Measurements from ENCODE around the gene CYP2U1. TPM values are rescaled to one million over a fixed set of nuclear protein-coding genes. Genes with fewer than 3 reads are reported as not detected.

The CYP2U1 gene
- total and polyA plus RNA-seq, 10 donors = 5.5 to 14.0 (median 12.2) TPM

DNA sequence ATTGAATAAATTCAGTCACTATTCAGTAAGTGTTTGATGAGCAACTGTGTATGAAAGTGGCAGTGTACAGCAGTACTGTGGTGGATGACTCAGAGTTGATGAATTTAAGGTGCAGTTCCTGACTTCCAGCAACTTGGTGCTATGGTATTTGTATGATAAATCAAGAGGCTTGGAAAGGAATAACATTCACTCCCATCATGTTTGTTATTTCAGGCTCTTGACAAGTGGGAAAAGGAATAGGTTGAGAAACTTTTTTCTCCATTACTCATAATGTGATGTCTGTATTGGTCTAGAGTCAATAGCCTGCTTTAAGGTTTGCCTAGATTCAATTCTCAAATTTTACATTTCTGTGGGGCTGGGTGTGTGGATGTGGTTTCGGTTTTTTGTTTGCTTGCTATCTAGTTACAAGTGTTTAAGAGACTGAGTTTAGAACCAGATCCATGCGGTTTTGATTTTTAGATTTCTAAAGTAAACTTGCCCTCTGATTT, 35.1 kb upstream of the CYP2U1 start:
- no peak overlapping the region for H3K27ac ChIP-seq
- no peak overlapping the region for H3K4me3 ChIP-seq
- H3K4me1 ChIP-seq = no peaks in the 10 kb centered on the region
- 73 to 87% (median 82%) methylated on average over 2 of the region's 2 CpGs for WGBS, 5 donors
- no peak for DNase-seq
- TF ChIP-seq, protein P1, sequence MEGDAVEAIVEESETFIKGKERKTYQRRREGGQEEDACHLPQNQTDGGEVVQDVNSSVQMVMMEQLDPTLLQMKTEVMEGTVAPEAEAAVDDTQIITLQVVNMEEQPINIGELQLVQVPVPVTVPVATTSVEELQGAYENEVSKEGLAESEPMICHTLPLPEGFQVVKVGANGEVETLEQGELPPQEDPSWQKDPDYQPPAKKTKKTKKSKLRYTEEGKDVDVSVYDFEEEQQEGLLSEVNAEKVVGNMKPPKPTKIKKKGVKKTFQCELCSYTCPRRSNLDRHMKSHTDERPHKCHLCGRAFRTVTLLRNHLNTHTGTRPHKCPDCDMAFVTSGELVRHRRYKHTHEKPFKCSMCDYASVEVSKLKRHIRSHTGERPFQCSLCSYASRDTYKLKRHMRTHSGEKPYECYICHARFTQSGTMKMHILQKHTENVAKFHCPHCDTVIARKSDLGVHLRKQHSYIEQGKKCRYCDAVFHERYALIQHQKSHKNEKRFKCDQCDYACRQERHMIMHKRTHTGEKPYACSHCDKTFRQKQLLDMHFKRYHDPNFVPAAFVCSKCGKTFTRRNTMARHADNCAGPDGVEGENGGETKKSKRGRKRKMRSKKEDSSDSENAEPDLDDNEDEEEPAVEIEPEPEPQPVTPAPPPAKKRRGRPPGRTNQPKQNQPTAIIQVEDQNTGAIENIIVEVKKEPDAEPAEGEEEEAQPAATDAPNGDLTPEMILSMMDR (IDR thresholded peaks at IDR 0.05 in 8 of 11, conservative IDR thresholded peaks at IDR 0.05 in 3 of 11) = no peak
- TF ChIP-seq POLR2AphosphoS5 (IDR thresholded peaks at IDR 0.05) (no peak), POLR2A (IDR thresholded peaks at IDR 0.05) (no peak)
- no peaks in the 10 kb centered on the region for H3K9me3 ChIP-seq
- intact Hi-C loops (cut with DNase I; ENCODE audit: low total_unique reads) = no loop called here
- peaks cover 0 to 6% (median 0%) of the 10 kb centered on the region in 7 donors for H3K27me3 ChIP-seq (replicated peaks in 1 of 7)
- H3K36me3 ChIP-seq = no peaks in the 10 kb centered on the region

DNA sequence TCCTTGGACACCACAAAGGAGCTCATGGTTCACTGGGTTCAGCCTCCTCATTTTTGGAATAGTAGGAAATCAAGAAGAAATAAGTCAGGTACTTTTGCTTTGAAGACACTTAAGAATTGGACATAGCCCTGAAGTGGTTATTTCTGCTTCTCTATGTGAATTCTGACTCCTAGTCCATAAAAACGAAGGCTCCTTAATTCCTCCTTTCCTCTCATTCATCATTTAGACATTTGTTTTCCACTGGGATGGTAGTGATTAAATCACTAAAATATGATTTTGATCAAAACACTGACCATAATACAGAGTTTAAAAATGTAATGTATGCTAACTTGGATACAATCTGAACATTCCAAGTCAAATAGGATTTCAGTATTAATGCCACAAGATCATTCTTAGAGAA, 34.7 kb upstream of the CYP2U1 start:
- no peak overlapping the region for H3K27ac ChIP-seq
- intact Hi-C loops (cut with DNase I; ENCODE audit: low total_unique reads) = no loop called here
- no peak for DNase-seq
- H3K9me3 ChIP-seq = no peaks in the 10 kb centered on the region
- 41 to 82% (median 66%) methylated on average over 1 of the region's 1 CpG for WGBS, 5 donors
- H3K4me3 ChIP-seq = no peak overlapping the region
- H3K27me3 ChIP-seq (replicated peaks in 1 of 7) = peaks cover 0 to 6% (median 0%) of the 10 kb centered on the region in 7 donors
- H3K36me3 ChIP-seq = no peaks in the 10 kb centered on the region
- TF ChIP-seq, protein P1 (IDR thresholded peaks at IDR 0.05 in 8 of 11, conservative IDR thresholded peaks at IDR 0.05 in 3 of 11) = no peak
- TF ChIP-seq POLR2A (IDR thresholded peaks at IDR 0.05) = no peak
- no peaks in the 10 kb centered on the region for H3K4me1 ChIP-seq

DNA sequence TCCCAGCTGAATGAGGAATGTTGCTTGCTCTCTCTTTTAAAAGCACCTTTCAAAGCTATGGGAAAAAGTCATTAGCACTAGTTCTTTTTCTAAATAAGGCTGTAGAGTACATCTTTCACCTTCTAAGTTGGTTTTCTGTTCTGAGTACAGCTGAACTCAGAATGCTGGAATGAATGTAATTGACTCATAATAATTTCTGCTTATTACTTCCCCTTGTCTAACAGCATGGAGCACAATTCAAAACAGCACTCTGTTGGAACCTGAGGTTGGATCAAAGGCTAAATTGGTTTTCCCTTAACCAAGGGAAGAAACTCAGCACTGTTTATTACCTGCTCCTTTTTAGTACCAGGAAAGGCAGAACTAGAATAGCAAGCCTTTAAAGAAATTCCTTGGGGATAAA, 33.5 kb upstream of the CYP2U1 start:
- H3K9me3 ChIP-seq = no peaks in the 10 kb centered on the region
- H3K27me3 ChIP-seq (replicated peaks in 1 of 7) = peaks cover 0 to 10% (median 0%) of the 10 kb centered on the region in 7 donors
- no peaks in the 10 kb centered on the region for H3K4me1 ChIP-seq
- TF ChIP-seq POLR2A (IDR thresholded peaks at IDR 0.05) (no peak), POLR2AphosphoS5 (IDR thresholded peaks at IDR 0.05) (no peak)
- TF ChIP-seq, protein P1 (IDR thresholded peaks at IDR 0.05 in 8 of 11, conservative IDR thresholded peaks at IDR 0.05 in 3 of 11) = no peak
- no peaks in the 10 kb centered on the region for H3K36me3 ChIP-seq
- intact Hi-C loops (cut with DNase I; ENCODE audit: low total_unique reads) = no loop called here
- H3K27ac ChIP-seq = no peak overlapping the region
- no peak overlapping the region for H3K4me3 ChIP-seq
- DNase-seq = no peak

DNA sequence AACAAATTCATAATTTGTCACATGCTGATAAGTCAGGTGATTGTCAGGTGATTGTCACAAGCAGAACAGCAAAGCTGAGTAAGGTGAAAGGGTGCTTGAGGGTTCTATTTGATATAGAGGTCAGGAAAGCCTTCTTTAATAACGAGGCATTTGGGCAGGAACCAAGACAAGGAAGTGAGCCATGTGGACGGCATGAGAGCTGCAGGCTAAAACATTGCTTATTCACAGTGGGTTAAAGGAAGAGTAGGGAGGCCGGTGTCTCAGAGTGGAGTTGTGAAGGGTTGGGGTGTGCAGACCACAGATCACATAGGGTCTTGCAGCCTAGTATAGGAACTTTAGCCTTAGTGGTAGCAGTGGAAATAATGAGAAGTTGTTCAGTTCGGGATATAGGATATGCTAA, 31.3 kb upstream of the CYP2U1 start:
- Histone ChIP-seq H3K27me3 (replicated peaks in 1 of 7) (peaks cover 0 to 10% (median 0%) of the 10 kb centered on the region in 7 donors), H3K36me3 (no peaks in the 10 kb centered on the region), H3K4me1 (no peaks in the 10 kb centered on the region), H3K27ac (no peak overlapping the region), H3K9me3 (no peaks in the 10 kb centered on the region), H3K4me3 (no peak overlapping the region)
- 69 to 87% (median 77%) methylated on average over 4 of the region's 4 CpGs for WGBS, 5 donors
- intact Hi-C loops (cut with DNase I; ENCODE audit: low total_unique reads) = no loop called here
- DNase-seq = no peak
- TF ChIP-seq POLR2A (IDR thresholded peaks at IDR 0.05) = no peak

DNA sequence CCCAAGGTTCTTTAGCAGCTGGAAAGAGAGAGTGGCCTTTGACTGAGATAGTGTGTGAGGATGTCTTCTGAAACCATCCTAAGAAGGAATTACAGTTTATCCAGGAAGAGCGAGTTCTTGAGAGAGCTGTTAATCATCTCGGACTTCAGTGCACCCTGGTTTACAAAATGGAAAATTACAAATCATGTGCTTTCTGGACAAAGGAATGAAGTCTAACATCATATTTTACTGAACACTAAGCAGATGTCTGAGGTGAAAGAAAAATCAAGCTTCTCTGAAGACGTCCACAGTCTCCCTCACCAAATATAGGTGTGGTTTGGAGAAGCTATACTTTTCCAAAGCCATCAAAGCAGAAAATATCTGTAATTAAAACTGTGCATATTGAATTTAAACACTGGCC, 30.8 kb upstream of the CYP2U1 start:
- TF ChIP-seq, protein P1 (IDR thresholded peaks at IDR 0.05 in 8 of 11, conservative IDR thresholded peaks at IDR 0.05 in 3 of 11) = no peak
- TF ChIP-seq POLR2A (IDR thresholded peaks at IDR 0.05) = no peak
- no peak for TF ChIP-seq POLR2AphosphoS5 (IDR thresholded peaks at IDR 0.05)
- Histone ChIP-seq H3K9me3 (no peaks in the 10 kb centered on the region), H3K36me3 (no peaks in the 10 kb centered on the region), H3K4me3 (no peak overlapping the region), H3K27ac (no peak overlapping the region), H3K27me3 (replicated peaks in 1 of 7) (peaks cover 0 to 10% (median 0%) of the 10 kb centered on the region in 7 donors), H3K4me1 (no peaks in the 10 kb centered on the region)
- intact Hi-C loops (cut with DNase I; ENCODE audit: low total_unique reads) = no loop called here
- no peak for DNase-seq
- 82 to 97% (median 92%) methylated on average over 3 of the region's 3 CpGs for WGBS, 5 donors

Measured in spleen (tissue), 11 donors.